ENCODE measurements around the gene LCORL.
"Not testable (repeated sequence)": the region's sequence is repeated elsewhere in the genome, so short reads cannot be mapped to it uniquely, and the experiment has no call there.

Gene LCORL

DNA sequence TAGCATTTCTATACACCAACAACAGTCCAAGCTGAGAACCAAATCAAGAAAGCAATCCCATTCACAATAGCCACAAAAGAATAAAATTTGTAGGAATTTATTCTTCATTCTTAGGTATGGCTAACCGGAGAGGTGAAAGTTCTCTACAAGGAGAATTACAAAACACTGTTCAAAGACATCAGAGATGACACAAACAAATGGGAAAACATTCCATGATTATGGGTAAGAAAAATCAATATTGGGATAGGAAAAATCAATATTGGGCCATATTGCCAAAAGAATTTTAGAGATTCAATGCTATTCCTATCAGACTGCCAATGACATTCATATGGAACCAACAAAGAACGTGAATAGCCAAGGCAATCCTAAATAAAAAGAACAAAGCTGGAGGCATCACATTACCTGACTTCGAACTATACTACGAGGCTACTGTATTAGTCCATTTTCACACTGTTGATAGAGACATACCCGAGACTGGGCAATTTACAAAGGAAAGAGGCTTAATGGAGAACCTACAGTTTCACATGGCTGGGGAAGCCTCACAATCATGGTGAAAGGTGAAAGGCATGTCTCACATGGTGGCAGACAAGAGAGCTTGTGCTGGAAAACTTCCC lies 161.7 kb downstream of the LCORL start:
- FAIRE-seq (no peak), DNase-seq (ENCODE audit: low spot score) (no peak)

DNA sequence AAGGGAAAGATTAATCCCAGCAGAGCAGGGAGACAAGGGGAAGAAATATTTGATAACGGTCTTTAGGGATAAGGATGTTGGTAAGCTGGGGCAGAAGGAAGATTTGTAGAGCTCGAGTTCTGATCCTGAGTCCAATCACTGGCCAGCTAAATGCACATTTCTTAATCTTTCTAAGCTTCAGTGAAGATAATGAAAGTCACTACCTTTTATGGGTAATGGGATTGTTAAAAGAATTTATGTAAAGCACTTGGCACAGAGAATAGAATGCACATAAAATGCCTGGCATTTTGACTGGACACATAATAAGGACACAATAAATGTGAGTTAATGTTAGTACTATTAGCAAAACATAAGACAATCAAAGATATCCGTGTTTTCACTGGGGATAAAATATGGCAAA lies 167.5 kb downstream of the LCORL start:
- no peak for FAIRE-seq
- no peak for DNase-seq (ENCODE audit: low spot score)

DNA sequence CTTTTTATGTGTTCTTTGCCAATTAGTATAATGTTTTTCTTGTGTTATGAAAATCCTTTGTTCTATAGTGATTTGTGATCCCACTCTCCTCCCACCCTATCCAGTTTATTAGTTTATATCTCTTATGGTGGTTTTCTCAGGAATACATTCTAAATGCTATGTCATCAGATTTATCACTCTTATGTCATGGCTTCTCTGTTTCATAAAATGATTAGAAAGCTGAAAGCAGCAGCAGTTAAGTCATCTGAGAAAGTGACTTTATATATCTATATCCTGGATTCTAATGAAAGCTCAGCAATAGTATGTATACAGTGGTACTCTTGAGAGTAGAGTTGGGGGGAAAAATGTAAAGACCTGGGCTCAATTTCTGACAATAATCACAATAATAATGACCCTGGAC lies 169.6 kb downstream of the LCORL start:
- DNase-seq (ENCODE audit: low spot score) (no peak), FAIRE-seq (no peak)

DNA sequence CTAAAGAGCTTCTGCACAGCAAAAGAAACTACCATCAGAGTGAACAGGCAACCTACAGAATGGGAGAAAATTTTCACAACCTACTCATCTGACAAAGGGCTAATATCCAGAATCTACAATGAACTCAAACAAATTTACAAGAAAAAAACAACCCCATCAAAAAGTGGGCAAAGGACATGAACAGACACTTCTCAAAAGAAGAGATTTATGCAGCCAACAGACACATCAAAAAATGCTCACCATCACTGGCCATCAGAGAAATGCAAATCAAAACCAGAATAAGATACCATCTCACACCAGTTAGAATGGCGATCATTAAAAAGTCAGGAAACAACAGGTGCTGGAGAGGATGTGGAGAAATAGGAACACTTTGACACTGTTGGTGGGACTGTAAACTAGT lies 171.3 kb downstream of the LCORL start:
- DNase-seq (ENCODE audit: low spot score); FAIRE-seq: not testable (repeated sequence)

DNA sequence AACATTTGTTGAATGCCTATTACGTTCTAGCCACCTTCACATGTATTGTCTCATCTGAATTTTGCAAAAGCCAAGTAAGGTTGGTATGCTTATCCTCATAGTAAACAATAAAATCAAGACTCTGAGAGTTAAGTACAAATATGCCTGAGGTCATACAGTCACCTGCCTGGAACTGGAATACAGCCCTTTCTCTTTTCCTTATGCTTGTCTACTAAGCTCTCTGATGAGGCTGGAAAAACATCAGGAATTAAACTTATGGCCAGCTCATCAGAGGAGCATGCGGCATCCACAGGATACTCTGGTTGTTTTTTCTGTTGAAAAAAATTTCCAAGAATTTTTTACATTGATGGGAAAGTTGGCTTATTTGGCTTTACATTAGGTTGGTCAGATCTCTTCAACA lies 175.3 kb downstream of the LCORL start:
- DNase-seq (ENCODE audit: low spot score), result no peak
- no peak for FAIRE-seq

DNA sequence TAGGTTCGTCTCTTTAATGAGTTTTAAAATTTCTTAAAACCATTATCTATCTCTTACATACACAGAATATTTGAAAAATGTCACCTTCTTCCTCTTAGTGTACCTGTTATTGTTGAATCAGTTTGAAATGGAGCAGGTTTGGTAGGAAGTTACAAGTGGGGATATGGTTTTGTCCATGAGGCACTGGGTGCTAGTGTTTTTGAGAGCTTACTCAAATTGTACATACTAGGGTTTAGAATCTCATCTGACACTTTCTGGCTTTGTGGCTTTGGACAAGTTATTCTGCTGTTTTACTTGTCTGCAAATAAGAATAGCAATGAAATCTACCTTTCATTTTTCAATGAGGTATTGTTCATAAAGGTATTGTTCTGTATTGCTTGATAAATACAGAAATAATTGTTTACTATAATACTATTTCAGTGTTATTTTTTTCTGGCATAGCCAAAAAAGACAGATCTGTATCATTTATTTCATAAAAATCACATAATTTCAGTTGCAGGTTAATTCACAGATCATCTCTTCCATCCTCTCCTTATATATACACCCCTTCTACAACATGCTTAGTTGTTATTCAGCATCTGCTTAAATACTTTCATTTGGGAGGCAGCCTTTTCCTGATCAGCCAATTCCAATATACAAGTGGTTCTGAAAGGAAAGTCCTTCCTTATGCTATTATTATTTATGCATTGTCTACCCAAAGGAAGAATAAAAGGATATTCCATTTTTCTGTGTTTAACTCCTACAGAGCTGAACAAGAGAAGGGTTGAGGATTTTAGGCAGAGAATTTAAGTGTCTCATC lies 197.5 kb downstream of the LCORL start:
- DNase-seq (ENCODE audit: low spot score) (no peak), FAIRE-seq (no peak)

DNA sequence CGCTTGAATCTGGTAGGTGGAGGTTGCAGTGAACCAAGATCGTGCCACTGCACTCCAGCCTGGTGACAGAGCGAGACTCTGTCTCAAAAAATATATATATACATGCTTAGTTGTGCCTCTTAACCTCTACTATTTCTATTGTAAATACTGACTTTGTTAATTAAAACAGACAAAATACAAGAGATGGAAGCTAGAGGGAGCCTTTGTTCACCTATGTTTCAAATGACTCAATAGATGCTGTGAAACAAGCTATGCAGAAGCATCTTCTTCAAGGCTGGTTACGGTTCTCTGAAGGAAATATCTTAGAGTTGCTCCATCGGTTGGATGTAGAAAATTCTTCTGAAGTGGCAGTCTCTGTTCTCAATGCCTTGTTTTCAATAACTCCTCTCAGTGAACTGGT lies 204.5 kb downstream of the LCORL start:
- DNase-seq (ENCODE audit: low spot score), result peak; percentile 35
- FAIRE-seq, result peak; percentile 38

DNA sequence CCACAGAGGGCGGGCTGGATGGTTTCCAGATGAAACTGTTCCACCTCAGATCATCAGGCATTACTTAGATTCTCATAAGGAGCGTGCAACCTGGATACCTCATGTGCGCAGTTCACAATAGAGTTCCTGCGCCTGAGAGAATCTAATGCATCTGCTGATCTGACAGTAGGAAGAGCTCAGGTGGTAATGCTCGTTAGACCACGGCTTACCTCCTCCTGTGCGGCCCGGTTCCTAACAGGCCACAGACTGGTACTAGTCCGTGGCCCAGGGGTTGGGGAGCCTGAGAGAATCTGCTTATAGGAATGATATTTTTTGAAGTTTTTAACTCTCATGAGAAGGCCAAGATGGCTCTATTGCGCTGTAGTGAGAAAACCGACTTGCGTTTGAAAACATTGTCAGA lies 205.4 kb downstream of the LCORL start:
- FAIRE-seq, result no peak
- DNase-seq (ENCODE audit: low spot score), result no peak

DNA sequence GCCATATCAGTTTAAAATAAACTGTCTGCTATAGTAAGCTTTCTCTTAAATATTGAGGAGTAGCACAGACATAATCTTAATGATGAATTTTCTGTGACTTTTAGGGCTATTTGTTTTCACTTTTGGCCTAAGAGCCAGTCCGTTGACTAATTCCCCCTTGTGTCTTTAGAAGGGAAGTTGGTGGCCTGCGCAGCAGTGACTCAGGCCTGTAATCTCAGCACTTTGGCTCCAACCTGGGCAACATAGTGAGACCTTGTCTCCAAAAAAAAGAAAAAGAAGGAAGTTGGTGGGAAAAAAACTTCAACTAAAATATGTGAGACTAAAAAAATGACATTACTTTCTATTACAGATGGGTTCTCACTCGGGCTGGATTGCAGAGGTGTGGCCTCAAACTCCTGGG lies 207.4 kb downstream of the LCORL start:
- FAIRE-seq, result peak; percentile 30
- DNase-seq (ENCODE audit: low spot score), result no peak

DNA sequence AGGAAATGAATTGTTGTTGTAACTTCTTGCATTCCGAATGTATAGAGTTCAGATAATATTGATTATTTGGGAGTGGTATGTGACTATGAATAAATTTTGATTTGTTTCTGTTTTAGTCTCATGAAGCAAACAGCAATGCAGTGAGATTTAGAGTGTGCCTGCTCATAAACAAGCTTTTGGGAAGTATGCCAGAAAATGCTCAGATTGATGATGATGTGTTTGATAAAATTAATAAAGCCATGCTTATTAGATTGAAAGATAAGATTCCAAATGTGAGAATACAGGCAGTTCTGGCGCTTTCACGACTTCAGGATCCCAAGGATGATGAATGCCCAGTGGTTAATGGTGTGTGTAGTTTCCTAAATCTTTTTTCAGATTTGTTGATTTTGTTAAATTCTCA lies 208.8 kb downstream of the LCORL start:
- no peak for DNase-seq (ENCODE audit: low spot score)
- no peak for FAIRE-seq

DNA sequence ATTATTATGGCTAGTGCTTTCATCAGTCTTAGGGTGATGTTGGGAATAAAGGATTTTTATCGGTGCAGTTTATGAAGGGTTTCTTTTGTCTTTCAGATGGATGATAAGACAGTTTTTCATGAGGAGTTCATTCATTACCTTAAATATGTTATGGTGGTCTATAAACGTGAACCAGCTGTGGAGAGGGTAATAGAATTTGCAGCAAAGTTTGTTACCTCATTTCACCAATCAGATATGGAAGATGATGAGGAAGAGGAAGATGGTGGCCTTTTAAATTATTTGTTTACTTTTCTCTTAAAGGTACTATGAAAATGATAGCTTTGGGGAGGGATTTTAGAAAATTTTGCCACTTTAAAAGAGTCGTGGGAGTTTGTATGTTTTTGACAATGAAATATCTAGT lies 209.4 kb downstream of the LCORL start:
- DNase-seq (ENCODE audit: low spot score), result no peak
- FAIRE-seq, result no peak

DNA sequence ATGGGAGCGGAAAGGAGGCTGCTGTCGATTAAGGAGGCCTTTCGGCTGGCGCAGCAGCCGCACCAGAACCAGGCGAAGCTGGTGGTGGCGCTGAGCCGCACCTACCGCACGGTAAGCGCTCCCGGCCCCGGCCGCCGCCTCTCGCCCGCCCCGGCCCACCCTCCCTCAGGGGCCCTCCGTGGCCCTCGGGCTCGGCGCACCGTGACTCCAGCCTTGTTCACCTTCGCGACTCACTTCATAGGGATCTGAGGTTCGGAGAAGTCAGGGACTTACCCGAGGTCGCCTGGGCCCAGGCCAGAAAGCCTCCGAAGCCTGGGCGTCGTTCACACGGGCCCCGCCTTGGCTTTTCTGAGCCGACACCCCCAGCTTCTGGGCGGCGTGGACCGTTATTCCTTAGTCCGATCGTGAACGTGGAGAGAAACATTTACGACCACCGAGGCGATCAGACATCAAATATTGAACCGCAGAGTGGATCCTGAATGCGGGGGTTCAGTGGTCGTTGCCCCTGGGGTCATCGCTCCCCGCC lies 210.4 kb downstream of the LCORL start:
- no peak for DNase-seq (ENCODE audit: low spot score)

DNA sequence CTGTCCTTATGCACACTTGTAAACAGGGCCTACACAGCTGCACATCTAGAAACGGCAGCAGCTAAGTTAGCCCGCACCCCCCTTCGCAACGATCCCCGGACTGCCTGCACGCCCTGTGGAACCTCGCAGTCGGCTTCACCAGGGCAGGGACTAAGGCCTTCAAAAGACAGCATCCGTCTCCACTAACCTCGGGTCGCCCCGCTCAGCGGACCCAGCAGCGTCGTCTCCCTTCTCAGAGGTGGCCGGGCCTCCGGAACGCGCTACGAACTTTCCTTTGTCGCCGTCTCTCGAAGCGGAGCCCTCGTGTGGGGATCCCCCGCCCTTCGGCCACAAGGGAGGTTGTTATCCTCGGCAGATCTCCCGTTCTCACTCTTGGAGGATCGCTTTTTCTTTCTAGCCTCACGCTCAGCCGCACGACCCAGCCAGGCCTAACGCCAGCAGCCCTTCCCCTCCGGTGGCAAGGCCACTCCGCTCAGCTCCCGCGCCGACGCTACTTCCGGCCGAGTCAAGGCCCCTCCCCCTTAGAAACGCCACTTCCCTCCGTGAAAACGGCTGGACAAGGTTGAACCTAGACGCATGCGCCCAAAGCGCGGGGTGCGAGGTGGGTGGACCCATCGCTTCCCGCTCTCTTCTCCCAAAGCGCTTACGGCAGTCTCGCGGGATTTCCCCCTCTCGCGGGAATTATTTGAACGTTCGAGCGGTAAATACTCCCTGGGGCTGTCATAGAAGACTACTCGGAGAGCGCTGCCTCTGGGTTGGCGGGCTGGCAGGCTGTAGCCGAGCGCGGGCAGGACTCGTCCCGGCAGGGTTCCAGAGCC lies 211.1 kb downstream of the LCORL start, which contains the start of the genes DCAF16 and NCAPG:
TSS of gene DCAF16 (minus strand) at position 498 of the 818 bp plus-strand sequence. CDS start 6,616 bp downstream, outside the sequence.
TSS of gene NCAPG (plus strand) at position 720 of the 818 bp plus-strand sequence. CDS start 99 bp downstream, outside the sequence.
- peak; percentile 98 for DNase-seq (ENCODE audit: low spot score)
- FAIRE-seq, result peak; percentile 95

More for the DNA sequence above, 210.4 kb downstream of the LCORL start:
- no peak for FAIRE-seq

DNA sequence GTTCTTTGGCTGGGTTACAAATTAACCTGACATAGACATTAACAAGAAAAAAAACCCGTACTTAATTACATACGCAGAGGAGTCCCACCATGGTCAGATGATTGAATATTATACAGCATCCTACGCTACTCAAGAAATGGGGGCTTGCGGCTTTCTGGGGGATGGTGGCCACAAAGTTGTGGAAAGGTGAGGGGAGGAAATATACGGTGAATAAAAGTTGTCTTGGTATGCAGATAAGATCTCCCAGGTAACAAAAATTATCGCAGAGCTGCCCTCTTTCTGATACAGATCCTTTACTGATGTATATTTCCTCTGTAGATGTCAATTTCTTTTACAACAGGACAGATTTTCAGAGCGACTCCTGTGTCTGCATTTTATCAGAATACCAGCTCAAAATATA lies 211.9 kb downstream of the LCORL start:
- no peak for FAIRE-seq
- DNase-seq (ENCODE audit: low spot score), result no peak

DNA sequence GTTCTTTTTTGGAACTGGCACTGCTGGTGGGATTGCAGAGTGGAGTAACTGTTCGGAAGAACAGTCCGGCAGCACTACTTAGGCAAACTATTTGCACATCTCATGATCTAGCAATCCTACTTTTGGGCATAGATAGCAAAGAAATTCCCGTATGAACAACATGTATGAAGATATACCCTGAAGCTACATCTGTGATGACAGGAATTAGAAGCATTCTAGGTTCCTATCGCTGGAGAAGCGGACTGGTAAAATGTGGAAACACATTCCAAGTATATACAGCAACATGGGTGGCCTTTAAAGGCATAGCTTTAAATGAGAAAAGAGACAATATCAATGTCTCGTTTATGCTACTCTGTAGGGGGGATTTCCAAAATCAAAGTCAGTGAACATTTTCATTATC lies 214.1 kb downstream of the LCORL start:
- FAIRE-seq (no peak), DNase-seq (ENCODE audit: low spot score) (no peak)

DNA sequence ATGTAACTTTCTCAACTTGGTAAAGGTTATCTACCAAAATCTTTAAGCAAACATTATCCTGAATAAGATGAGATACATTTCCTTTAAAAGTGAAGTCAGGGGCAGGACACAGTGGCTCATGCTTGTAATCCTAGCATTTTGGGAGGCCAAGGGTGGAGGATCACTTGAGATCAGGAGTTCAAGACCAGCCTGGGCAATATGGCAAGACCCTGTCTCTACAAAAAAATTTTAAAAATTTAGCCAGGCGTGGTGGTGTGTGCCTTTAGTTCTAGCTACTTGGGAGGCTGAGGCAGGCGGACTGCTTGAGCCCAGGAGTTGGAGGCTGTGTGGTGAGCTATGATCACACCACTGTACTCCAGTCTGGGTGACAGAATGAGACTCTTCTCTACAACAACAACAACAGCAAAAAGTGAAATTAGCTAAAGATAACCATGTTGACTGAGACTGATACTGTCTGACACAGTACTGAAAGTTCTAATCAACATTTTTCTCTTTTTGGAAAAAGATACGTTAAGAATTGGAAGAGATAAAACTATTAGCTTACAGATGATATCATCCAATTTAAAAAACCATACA lies 215.9 kb downstream of the LCORL start:
- no peak for FAIRE-seq
- DNase-seq (ENCODE audit: low spot score), result no peak

DNA sequence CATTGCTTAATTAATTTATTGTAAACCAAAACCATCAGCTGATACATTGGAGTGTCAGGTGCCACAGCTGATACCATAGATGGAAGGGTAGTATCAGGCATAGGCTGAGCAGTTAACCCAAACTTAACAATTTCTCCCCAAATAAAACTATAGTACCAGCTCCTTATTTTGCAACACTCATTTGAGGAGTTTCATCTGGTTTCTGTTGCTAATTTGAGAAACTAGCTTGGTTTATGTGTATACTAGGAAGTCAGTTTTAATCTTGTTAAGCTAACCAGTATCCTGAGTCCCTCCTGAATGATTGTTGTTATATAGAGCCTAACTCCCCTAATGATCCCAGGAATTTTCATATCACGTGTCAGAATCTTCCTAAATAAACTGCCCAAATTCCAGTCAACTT lies 223.7 kb downstream of the LCORL start:
- no peak for FAIRE-seq

DNA sequence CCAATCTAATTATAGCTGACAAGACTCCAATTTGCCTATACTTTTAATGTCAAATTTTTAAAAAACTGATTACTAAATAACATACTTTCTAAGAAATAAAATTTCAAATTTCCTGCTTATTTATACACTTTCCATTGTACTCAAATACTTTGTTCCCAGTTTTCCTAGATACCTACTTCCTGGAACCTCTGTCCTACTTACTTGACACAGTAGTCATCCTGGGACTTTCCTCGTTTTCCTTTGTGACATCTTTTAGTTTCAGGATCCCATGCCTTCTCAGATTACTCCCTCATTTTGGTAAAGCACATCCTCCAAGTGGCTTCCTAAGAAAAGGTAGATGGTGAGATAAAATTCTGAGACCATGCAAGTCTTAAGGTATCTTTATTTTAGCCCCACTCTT lies 226.8 kb downstream of the LCORL start:
- FAIRE-seq, result no peak

More for the DNA sequence above, 223.7 kb downstream of the LCORL start:
- DNase-seq (ENCODE audit: low spot score), result no peak

More for the DNA sequence above, 226.8 kb downstream of the LCORL start:
- no peak for DNase-seq (ENCODE audit: low spot score)

Data from RCC 7860 (cell line).